ENCODE results near the gene SLC26A11.
A peak's percentile ranks its signal among the peaks of the same experiment; 100 is the strongest.
"Not testable (repeated sequence)": the region's sequence is repeated elsewhere in the genome, so short reads cannot be mapped to it uniquely, and the experiment has no call there.

The SLC26A11 gene

DNA sequence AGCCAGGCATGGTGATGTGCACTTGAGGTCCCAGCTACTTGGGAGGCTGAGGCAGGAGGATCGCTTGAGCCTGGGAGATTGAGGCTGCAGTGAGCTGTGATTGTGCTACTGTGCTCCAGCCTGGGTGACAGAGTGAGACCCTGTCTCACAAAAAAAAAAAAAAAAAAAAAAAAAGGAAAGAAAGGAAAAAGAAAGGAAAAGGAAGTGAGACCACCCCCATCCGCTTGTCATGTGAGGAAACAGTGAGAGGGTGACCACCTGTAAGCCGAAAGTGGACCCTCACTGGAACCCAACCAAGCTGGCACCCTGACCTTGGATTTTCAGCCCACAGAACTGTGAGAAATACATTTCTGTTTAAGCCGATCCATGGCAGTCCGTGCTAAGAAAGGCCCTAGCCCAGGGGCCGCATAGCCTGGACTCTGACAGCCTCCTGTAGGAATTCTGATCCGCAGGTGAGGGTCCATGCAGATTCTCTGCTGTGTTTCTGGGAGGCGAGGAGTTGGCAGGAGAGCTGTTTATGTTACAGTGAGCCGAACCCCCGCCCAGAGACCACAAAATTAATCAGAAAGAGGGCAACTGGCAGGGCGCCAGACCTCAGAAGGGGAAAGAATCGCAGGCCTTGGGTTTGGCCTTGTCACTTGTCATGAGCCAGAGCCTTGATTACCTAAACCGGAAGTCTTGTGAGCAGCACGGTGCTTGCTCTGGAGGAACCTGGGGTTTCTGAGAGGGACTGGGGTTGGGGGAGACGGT is 1.0 kb upstream of the SLC26A11 start:
- DNase-seq = peak; percentile 70

DNA sequence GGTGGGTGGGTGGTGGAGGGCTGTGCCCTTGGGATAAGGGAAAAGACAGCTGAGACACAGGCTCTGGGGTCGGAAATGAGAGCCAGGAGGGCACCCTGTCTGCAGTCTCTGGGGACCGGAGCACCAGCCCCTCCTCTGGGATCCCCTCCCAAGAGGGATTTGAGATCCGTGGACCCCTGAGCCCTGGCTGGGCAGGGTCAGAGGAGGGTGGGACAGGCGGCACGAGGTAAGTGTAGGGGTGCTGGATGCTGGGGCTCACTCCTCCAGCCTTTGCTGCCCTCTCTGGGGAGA is 519 bp upstream of the SLC26A11 start:
- DNase-seq = no peak

GRCh38 chr17:80220736-80221215 is 549 bp downstream of the SLC26A11 start:
- DNase-seq = peak; percentile 18

DNA sequence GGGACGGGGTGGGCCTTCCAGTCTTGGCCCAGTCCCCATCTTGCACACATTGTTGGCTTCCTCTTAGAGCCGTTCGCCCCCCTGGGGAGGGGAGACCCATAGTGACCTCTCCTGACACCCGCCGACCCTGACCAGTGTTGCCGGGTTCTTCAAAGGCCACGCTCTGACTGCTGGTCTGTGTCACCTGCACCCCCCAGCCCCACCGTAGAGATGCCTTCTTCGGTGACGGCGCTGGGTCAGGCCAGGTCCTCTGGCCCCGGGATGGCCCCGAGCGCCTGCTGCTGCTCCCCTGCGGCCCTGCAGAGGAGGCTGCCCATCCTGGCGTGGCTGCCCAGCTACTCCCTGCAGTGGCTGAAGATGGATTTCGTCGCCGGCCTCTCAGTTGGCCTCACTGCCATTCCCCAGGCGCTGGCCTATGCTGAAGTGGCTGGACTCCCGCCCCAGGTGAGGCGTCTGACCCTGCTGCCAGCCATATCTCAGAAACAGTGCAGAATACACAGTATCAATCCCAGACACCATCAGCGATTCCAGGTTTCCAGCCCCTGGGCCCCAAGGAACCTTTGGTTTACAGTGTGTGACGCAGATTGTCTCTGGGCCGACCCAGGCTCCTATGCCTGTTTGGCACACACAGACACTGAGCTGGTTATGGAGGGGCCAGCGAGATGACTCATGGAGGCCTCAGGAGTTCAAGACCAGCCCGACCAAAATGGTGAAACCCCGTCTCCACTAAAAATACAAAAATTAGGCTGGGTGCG is 1.3 kb downstream of the SLC26A11 start:
- DNase-seq = no peak

GRCh38 chr17:80222376-80223141 is 2.3 kb downstream of the SLC26A11 start:
- no peak for DNase-seq

- DNase-seq = no peak
These were observed 3.1 kb downstream of the SLC26A11 start for GRCh38 chr17:80223142-80223815.

DNA sequence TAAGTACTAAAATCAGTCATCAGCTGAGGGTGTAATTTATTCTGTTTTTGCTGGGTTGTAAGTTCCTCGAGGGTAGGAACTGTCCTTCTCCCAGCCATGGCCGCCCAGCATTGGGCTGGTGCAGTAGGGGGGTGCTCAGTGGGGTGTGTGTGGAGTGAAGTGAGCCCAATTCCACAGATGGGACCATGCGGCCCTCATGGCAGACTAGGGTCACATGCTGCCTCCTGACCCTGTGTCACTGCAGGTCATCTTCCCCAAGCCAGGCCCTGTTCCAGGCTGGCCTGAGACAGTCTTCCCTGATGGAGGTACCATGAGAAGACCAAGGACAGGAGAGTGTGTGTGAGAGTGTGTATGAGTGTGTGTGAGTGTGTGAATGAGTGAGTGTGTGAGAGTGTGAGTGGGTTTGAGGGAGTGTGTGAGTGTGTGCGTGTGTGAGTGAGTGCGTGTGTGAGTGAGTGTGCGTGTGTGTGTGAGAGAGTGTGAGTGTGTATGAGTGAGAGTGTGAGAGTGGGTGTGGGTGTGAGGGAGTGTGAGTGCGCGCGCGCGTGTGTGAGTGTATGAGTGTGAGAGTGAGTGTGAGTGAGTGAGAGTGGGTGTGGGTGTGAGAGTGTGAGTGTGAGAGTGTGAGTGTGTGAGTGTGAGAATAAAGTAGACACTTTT is 3.7 kb downstream of the SLC26A11 start:
- no peak for DNase-seq

- no peak for DNase-seq
These were observed 4.5 kb downstream of the SLC26A11 start for GRCh38 chr17:80224683-80225082.

- DNase-seq = no peak
These were observed 5.0 kb downstream of the SLC26A11 start for GRCh38 chr17:80225230-80225629.

- DNase-seq = no peak
These were observed 6.9 kb downstream of the SLC26A11 start for GRCh38 chr17:80227156-80227555.

DNA sequence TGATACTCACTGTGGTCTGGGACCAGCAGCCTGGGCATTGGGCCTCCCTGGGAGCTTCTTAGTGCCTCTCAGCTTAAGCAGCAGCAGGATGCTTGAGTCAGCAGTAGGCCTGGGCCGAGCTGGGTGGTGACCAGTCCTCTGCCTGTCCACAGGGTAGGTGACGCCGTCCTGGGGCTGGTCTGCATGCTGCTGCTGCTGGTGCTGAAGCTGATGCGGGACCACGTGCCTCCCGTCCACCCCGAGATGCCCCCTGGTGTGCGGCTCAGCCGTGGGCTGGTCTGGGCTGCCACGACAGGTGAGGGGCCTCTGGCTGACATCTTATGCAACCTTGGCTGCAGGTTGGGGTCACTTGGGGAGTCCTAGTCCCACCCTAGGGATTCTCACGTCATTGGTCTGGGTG is 7.4 kb downstream of the SLC26A11 start:
- DNase-seq = no peak

GRCh38 chr17:80228477-80228876 is 8.2 kb downstream of the SLC26A11 start:
- no peak for DNase-seq

- no peak for DNase-seq
These were observed 8.8 kb downstream of the SLC26A11 start for GRCh38 chr17:80229011-80229410.

DNA sequence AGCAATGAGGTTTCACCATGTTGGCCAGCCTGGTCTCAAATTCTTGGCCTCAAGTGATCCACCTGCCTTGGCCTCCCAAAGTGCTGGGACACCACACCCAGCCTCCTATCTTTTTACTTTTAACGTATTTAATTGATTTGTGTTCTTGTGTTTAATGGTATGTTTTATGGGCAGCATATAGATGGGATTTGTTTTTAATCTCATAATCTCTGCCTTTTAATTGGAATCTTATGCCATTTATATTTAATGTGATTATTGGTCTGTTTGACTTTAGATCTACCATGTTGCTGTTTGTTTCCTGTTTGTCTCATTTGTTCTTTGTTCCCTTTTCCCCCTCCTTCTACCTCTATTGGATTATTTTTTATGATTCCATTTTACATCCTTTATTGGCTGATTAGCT is 12.2 kb downstream of the SLC26A11 start:
- DNase-seq = no peak

GRCh38 chr17:80233202-80233601 is 13.0 kb downstream of the SLC26A11 start:
- no peak for DNase-seq

DNA sequence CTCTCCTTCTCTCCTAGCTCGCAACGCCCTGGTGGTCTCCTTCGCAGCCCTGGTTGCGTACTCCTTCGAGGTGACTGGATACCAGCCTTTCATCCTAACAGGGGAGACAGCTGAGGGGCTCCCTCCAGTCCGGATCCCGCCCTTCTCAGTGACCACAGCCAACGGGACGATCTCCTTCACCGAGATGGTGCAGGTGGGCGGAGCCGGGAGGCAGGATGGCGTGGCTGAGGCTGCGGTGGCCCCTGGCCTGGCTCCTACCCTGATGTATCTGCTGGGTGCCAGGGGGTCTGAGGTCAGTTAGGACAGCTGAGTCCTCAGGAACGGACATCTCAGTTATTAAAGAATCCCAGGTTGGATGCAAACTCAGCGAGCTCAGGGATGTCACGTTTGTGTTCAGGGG is 16.7 kb downstream of the SLC26A11 start:
- DNase-seq = no peak

- DNase-seq = no peak
These were observed 17.2 kb downstream of the SLC26A11 start for GRCh38 chr17:80237386-80237785.

DNA sequence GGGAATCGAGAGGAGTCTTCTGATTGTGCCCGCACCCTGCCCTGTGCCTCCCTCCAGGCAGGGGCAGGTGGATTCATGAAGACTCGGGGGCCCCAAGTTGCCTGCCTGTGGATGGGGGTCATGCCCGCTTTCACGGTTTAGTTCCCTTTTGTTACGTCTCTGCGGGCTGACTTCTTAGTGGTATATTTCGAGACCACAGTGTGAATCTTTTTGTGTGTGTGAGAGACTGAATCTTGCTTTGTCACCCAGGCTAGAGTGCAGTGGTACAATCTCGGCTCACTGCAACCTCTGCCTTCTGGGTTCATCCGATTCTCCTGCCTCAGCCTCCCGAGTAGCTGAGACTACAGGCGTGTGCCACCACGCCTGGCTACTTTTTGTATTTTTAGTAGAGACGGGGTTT is 22.3 kb downstream of the SLC26A11 start:
- no peak for DNase-seq

GRCh38 chr17:80243526-80244433 is 23.6 kb downstream of the SLC26A11 start:
- no peak for DNase-seq

DNA sequence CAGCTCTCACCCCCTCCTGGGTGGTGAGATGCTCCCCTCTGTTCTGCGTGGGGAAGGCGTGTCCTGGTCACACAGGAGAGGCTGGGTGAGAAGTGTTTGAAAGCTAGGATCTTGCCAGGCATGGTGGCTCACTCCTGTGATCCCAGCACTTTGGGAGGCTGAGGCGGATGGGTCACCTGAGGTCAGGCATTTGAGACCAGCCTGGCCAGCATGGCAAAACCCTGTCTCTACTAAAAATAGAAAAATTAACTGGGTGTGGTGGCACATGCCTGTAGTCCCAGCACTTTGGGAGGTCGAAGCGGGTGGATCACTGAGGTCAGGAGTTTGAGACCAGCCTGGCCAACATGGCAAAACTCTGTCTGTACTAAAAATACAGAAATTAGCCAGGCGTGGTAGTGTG is 24.2 kb downstream of the SLC26A11 start:
- not testable (repeated sequence) for DNase-seq

GRCh38 chr17:80244871-80245509 is 24.8 kb downstream of the SLC26A11 start:
- no peak for DNase-seq

All from NCI-H2171 treated with DMSO at 0.1 percent for 48 hours (cell line).